Activated CD4-positive, alpha-beta T cell treated with anti-CD3 and anti-CD28 coated beads, Interleukin-2, amount 50 U/mL, for 16 hours (primary cell): Measurements from ENCODE around the gene KCNJ8.
"Not testable (repeated sequence)": the region's sequence is repeated elsewhere in the genome, so short reads cannot be mapped to it uniquely, and the experiment has no call there.

ENCODE experiments used
- DNase-seq: peaks from one replicate; pipeline ENCODE4 v3.0.0-alpha.2; 2020

Gene KCNJ8

DNA sequence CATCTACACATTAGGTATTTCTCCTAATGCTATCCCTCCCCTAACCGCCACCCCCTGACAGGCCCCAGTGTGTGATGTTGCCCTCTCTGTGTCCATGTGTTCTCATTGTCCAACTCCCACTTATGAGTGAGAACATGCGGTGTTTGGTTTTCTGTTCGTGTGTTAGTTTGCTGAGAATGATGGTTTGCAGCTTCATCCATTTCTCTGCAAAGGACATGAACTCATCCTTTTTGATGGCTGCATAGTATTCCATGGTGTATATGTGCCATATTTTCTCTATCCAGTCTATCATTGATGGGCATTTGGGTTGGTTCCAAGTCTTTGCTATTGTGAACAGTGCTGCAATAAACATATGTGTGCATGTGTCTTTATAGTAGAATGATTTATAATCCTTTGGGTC, 8.2 kb upstream of the KCNJ8 start:
- DNase-seq, result not testable (repeated sequence)

GRCh38 chr12:21780786-21781185, 6.3 kb upstream of the KCNJ8 start:
- DNase-seq, result no peak

GRCh38 chr12:21776175-21776574, 1.7 kb upstream of the KCNJ8 start:
- DNase-seq, result no peak

DNA sequence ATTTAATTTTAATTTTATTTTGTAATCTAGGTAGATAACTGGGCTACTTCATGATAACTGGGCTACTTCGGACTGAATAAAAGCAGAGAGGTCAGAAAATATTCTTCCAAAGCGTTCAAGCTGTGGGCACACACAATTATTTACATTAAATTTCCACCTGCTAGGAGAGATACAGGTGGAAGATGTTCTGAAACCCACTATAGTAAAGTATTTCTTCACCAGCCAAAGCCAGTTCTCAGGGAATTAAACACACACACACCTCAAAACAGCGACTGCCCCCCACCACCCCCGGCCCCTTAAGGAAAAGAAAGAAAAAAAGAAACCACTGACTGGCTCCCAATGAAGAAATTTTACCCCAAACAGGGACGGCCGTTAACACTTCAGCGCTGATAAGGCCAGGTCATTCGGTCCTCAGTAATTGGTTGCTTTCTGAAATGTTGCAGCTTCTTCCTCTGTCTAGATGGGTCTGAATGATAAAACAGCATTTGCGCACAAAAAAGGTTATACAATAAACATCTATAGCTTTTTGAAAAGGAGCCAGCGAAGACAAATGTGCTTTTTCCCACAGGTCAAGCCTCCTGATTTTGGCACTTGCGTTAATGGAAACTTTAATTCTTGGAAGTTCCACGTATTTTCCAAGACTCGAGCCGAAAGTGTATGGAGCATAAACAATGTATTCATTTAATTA, 771 bp upstream of the KCNJ8 start:
- DNase-seq, result no peak

GRCh38 chr12:21773806-21774205, 700 bp downstream of the KCNJ8 start:
- DNase-seq, result no peak

GRCh38 chr12:21773263-21773741, 1.2 kb downstream of the KCNJ8 start:
- no peak for DNase-seq

DNA sequence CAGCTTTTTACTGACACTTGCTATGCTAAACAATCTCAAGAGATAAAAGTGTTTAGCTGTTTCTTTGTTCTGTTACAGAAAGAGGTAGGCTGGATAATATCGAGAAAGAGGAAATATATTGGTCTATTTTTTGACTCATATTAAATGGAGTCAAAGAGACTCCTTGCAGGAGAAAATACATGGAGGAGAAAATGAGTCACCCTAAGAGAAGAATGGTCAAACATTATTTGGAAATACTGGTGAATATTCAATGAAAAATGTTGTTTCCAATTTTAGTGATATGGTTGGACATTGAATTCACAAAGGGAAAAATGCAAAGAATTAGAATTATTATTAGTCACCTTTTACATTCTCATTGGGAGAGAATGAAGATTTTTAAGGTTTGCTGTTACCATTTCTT, 3.2 kb downstream of the KCNJ8 start:
- no peak for DNase-seq

DNA sequence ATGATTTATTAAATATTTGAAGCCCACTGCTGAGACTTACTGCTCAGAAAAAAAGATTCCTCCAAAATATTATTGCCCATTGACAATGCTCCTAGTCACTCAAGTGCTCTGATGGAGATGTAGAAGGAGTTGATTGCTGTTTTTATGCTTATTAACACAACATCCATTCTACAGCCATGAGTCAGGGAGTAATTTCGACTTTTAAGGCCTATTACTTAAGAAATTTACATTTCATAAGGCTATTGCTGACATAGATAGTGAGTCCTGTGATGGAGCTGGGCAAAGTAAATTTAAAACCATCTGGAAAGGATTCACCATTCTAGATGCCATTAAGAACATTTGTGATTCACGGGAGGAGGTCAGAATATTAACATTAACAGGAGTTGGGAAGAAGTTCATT, 5.2 kb downstream of the KCNJ8 start:
- no peak for DNase-seq

DNA sequence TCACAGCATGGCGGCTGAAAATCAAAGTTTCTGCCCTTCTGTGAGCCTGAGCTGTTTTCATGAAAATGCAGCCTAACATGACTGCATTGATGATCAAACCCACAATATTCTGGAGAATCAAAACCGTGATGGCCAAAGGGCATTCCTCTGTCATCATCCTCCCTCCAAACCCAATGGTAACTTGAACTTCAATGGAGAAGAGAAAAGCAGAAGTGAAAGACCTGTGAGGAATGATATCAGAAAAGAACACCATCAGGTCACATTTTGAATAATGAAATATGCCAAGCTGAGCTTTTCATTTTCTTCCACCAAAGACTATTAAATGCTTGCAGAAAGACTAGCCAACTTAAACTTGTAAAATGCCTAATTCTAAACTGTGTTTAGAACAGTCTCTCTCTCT, 8.1 kb downstream of the KCNJ8 start:
- DNase-seq, result no peak

- no peak for DNase-seq
These were observed 9.6 kb downstream of the KCNJ8 start for GRCh38 chr12:21764950-21765349.

GRCh38 chr12:21764065-21764464, 10.4 kb downstream of the KCNJ8 start:
- DNase-seq, result no peak

DNA sequence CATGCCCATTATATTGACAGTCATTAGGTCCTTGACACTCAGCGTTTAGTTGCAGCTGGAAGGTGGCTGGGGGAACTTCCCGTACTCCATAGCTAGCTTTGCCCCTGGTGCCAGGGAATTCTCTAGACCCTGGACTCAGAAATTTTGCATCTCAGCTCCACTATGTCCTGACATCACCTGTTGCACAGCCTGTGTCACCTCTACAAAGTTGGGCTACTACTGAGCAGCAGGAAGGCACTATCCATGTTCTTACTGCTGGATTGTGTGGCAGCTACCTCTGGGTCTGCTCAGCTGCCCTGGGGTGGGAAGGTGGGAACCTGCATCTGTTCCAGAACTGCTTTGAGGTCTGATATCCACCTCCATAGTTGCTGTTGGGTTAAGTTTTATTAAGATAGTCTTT, 11.0 kb downstream of the KCNJ8 start:
- DNase-seq, result no peak

DNA sequence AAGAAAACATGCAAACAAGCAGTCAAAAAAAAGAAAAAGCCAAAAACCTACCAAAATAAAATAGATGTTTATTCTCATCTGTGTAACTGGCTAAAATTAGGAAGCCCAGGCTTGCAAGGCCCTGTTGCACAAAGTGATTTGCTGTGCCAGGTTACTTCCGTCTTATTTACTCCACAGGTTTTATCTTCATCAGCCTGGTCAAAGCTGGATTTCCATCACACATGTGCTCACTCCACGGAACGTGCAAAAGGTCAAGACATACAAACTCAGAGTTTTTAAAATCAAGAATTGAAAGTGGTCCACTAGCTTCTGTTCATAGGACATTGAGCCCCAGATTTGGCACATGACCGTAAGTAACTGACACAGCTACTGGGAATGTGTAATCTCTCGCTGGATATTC, 14.8 kb downstream of the KCNJ8 start:
- DNase-seq, result no peak

DNA sequence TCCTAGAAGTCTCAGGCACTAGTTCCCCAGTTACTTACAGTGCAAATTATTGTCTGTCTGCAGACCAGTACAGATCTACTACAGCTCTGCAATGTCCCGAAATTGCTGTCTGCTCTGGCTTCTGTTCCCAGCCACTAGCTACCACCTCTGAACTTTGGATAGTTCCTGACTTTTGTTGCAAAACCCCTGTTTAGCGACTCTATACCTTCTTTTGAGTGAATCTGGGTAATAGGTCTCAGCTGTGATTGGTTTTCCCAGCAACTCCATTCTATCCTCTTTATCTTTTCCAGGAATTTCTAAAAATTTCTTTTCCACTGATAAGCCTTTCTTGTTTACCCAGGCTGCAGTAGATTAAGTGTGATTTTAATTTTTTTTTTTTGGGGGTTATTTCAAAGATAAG, 16.8 kb downstream of the KCNJ8 start:
- no peak for DNase-seq

DNA sequence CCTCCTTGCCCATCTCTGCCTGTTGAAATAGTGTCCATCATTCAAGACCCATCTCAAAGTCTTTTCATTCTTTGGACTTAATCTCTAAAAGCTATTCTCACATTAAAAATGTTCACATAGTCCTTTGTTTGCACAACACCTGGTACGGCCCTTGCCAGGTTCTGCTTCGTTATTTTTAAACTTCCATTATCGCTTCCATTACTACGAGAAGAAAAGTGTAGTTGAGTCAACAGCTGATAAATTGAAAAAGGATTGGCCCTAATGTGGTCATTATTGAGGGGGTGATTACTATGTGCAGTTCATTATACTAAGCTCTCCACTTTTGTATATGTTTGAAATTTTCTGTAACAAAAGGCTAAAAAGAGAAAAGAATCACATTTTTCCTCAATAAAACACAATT, 17.8 kb downstream of the KCNJ8 start:
- no peak for DNase-seq

DNA sequence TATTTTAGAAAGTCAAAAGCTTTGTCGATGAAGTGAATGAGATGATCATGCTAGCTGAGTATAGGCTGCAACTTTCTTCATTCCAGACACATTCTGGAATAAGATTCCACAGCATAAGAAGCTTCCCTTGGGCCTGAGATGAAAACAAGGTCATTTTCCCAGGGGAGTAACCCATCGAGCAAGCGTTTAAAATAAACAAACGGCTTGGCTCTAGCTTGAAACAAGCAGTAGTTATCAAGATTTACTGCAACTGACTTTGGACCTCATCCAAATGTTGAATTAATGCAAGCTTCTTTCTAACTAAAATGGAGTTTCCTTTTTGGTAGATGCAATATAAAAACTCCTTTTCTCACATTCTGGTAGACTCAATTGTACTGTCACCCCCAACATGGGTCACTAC, 23.0 kb downstream of the KCNJ8 start:
- DNase-seq, result no peak

DNA sequence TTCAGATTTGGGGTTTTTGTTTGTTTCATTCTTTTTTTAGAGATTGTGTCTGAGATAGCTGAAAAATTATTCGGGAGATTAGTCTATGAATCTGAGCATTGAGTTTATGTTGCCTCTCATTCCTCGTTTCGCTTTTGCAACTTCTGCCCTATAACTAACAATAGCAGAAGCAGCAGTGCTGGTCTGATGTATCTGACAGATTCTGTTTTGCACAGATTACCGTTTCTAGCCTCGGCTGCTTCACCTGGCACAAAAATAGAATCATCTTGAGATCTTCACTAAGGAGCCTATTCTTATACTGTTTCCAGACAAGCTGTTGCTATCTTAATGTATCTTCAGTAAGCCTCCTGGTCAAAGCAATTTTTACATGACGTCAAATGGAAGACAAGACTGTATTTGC, 29.2 kb downstream of the KCNJ8 start:
- DNase-seq, result no peak

DNA sequence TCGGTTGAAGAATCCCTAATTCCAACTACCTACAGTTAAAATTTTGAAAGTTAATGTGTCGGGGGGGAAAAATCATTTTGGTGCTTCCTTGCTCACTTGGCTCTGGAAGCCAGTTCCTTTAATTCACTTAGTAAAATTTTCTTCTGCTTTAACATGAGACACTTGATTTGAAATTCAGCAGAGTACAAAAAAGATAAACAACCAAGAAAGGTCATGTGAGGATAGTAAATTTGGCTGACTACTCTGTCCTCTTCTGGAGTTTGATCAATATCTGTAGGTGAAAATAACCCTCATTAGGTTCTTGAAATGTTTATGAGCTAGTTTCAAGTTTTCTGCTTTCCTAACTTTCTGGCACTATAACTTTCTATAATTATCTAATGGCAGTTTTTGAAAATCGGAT, 43.4 kb downstream of the KCNJ8 start:
- DNase-seq, result no peak

- DNase-seq, result no peak
These were observed 48.8 kb downstream of the KCNJ8 start for GRCh38 chr12:21725731-21726130.

DNA sequence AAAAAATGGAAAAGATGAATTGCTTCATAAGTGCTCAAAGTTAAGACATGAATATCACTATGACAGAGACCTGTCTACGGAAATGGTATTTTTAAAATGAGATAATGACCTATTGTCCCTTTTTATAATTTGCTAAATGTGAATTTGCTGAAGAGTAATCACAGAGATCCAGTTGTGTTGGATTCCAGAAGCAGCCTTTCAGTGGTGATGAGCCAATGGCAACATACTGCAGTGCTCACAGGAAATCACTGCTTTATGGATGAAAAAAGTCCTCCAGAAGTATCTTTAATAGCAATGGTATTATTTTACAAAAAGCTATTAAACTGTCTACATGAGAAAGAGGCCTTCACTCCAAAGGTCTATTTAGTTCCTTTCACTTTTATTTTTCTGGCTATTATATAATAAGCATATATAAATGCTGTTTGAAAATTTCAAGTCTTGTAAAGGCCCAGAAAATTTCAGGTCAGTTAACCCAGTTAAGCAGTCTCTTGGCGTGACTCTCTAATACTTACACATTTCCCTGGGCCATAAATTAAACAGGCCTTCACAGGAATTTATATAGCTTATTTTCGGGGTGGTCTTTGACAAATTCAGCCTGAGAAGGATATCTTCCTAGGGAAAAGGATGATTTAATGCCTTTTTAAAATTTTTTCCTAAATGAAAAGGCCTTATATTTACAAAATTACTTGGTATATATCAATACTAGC, 55.4 kb downstream of the KCNJ8 start:
- DNase-seq, result no peak

DNA sequence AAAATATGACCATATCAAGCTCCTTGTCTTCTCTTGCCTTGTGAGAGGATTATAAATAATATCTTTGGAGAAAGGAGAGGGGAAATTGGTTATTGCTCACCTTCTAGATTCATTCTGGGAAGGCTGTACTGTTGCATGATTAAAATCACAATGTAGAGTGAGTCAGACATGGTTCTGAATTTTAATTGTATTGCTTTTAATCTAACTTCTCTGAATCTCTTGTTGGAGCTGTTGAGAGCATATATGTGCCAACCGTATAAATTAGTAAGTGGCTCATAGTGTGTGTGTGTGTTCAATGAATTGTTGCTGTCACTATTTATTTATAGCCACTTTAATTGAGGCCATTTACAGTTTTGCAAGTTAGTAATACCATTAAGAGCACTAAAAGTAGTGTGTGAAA, 56.1 kb downstream of the KCNJ8 start:
- no peak for DNase-seq

GRCh38 chr12:21717767-21718166, 56.7 kb downstream of the KCNJ8 start:
- no peak for DNase-seq

DNA sequence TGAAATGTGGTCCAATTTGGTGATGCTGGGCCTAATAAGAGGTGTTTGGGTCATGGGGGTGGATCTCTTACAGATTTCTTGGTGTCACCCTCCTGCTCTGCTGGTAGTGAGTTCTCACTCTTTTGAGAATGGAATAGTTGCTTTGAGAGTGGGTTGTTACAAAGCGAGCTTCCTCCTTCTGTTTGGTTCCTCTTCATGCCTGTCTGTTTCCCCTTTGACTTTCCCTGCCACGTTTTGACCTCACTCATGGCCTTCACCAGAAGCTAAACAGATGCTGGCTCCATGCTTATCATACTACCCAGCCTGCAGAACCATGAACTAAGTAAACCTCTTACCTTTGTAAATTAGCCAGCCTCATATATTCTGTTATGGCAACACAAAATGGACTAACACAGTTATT, 59.1 kb downstream of the KCNJ8 start:
- no peak for DNase-seq
